ENCODE data around the gene HNRNPUL1.

DNA sequence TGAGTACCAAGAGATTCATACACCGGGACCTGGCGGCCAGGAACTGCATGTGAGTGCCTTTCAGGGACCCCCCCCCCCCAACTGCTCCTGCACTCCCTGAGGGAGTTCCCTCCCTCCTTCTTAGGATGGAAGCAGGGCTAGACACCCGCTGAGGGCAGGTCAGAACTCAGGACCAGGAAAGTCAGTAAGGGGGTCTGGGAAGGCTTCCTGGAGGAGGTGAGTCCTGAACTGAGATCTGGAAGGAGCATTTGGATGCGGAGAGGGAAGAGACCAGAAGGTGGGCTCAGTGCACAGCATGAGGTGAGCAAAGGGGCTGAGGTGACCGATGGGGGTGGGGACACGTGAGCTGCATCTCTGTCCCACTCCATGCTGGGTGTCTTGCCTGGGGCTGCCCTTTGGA, 10.5 kb upstream of the HNRNPUL1 start:
- TF ChIP-seq, protein P1, sequence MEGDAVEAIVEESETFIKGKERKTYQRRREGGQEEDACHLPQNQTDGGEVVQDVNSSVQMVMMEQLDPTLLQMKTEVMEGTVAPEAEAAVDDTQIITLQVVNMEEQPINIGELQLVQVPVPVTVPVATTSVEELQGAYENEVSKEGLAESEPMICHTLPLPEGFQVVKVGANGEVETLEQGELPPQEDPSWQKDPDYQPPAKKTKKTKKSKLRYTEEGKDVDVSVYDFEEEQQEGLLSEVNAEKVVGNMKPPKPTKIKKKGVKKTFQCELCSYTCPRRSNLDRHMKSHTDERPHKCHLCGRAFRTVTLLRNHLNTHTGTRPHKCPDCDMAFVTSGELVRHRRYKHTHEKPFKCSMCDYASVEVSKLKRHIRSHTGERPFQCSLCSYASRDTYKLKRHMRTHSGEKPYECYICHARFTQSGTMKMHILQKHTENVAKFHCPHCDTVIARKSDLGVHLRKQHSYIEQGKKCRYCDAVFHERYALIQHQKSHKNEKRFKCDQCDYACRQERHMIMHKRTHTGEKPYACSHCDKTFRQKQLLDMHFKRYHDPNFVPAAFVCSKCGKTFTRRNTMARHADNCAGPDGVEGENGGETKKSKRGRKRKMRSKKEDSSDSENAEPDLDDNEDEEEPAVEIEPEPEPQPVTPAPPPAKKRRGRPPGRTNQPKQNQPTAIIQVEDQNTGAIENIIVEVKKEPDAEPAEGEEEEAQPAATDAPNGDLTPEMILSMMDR (IDR thresholded peaks at IDR 0.05) = no peak
- TF ChIP-seq POLR2A (IDR thresholded peaks at IDR 0.05) = no peak
